Adrenal gland (tissue), 12 donors: Measurements from ENCODE around the gene VEZF1. TPM values are rescaled to one million over a fixed set of nuclear protein-coding genes. Genes with fewer than 3 reads are reported as not detected.

Experiments
- DNase-seq, 7 donors: peaks; one replicate each; pipeline ENCODE4 v3.0.0-alpha.2; 2019 to 2020
- H3K27ac ChIP-seq, 5 donors: fragments of 200-600 bp; sonication (generic) in 4 of 5; 1 replicate in 3 of 5; 2 replicates in 2 of 5; pipeline versions ENCODE4 v1.5.1 to v1.8.0; 2016 to 2020; ENCODE audit warnings: mild to moderate bottlenecking in 1 of 5
- H3K27me3 ChIP-seq: fragments of 200-600 bp; 2 replicates; pipeline ENCODE4 v1.8.0; 2021
- H3K36me3 ChIP-seq, 2 donors: fragments of 200-600 bp; replicated peaks in 1 of 2; 1 replicate in 1 of 2; 2 replicates in 1 of 2; pipeline versions ENCODE4 v1.5.1 to v1.8.0; 2018 to 2022
- H3K4me1 ChIP-seq, 2 donors: fragments of 200-600 bp; replicated peaks in 1 of 2; 1 replicate in 1 of 2; 2 replicates in 1 of 2; pipeline versions ENCODE4 v1.5.1 to v1.8.0; 2018 to 2021
- H3K4me3 ChIP-seq, 4 donors: fragments of 200-600 bp; sonication (generic) in 3 of 4; one replicate each; pipeline ENCODE4 v1.5.1; 2016 to 2018
- H3K9me3 ChIP-seq, 3 donors: fragments of 200-600 bp; sonication (generic) in 1 of 3; replicated peaks in 1 of 3; 1 replicate in 2 of 3; 2 replicates in 1 of 3; pipeline versions ENCODE4 v1.5.1 to v1.8.0; 2016 to 2021
- POLR2A ChIP-seq, 2 donors: fragments of 450-650 bp; IDR thresholded peaks; one replicate each; pipeline ENCODE4 v1.6.1; 2017; ENCODE audit warnings: antibody characterized with exemption in 2 of 2, mild to moderate bottlenecking in 2 of 2, moderate library complexity in 1 of 2
- WGBS, 4 donors: extraction: QIAGEN DNeasy Blood & Tissue Kit in 2 of 4; methylation state at CpG; one replicate each; pipeline versions ENCODE4 v1.1.5 to v1.1.7; 2013 to 2017; 5-methylcytosine and 5-hydroxymethylcytosine counted together
- intact Hi-C, 2 donors: fragments of 100-400 bp; cut with DNase I; formaldehyde crosslinking; loops; one replicate each; pipeline versions ENCODE4 v1.14.1 to v1.15.0; 2022 to 2023
- polyA plus RNA-seq, 3 donors: library from polyadenylated mRNA; stranded (reverse); fragments of 200-250 nt in 2 of 3; fragments of 350-450 nt in 1 of 3; fragmentation: Illumina TruSeq in 1 of 3; extraction: RNeasy Lipid Tissue Mini Kit (QIAGEN cat#74804) in 1 of 3; gene quantifications; one replicate each; pipeline ENCODE4 v1.2.3, GENCODE V29; 2013 to 2014
- total RNA-seq, 9 donors: library from RNA; depleted of rRNA in 4 of 9; stranded (reverse); fragments of >200 nt in 4 of 9; fragments of 120-200 nt in 1 of 9; fragmentation: NEBNext Ultra II Directional in 1 of 9; extraction: Animal tissue kit (Norgen Biotek cat#: 25700) in 1 of 9; gene quantifications; one replicate each; pipeline versions ENCODE4 v1.1.0 to v1.2.4, GENCODE V29; 2013 to 2023
- TF ChIP-seq, protein P1 (sequence below), 6 experiments: fragments of 450-650 bp in 4 of 6; fragments of 200-600 bp in 2 of 6; sonication (generic) in 1 of 6; IDR thresholded peaks; 1 replicate in 5 of 6; 2 replicates in 1 of 6; pipeline versions ENCODE4 v1.5.1 to v1.8.0; 2016 to 2021; ENCODE audit warnings: antibody characterized with exemption in 6 of 6, mild to moderate bottlenecking in 2 of 6, moderate library complexity in 1 of 6
- donor health status: healthy with polysubstance abuse.
- donor health status: Bipolar disorder and iron deficiency.
- donor health status: DM: yes; HTN: yes; CAD: no.
- donor health status: DM: no; HTN: no; CAD: no.
- donor health status: DM: no; HTN: no; CAD: no.
- donor health status: DM: yes; HTN: yes; CAD: no.

Gene VEZF1
- total and polyA plus RNA-seq, 12 donors: 14.1 to 105 (median 65.1) TPM

GRCh38 chr17:57983446-57983845 is 4.6 kb downstream of the VEZF1 start:
- intact Hi-C loops: no loop called here
- Histone ChIP-seq H3K27ac (no peak overlapping the region), H3K9me3 (no peaks in the 10 kb centered on the region), H3K36me3 (peaks cover 0 to 31% of the 10 kb centered on the region in 2 donors), H3K27me3 (no peaks in the 10 kb centered on the region), H3K4me3 (no peak overlapping the region), H3K4me1 (peaks cover 27 to 57% of the 10 kb centered on the region in 2 donors)
- DNase-seq: no peak
- no peak for TF ChIP-seq POLR2A (IDR thresholded peaks at IDR 0.05)
- WGBS, 4 donors: 90 to 94% (median 92%) methylated on average over 1 of the region's 1 CpG

DNA sequence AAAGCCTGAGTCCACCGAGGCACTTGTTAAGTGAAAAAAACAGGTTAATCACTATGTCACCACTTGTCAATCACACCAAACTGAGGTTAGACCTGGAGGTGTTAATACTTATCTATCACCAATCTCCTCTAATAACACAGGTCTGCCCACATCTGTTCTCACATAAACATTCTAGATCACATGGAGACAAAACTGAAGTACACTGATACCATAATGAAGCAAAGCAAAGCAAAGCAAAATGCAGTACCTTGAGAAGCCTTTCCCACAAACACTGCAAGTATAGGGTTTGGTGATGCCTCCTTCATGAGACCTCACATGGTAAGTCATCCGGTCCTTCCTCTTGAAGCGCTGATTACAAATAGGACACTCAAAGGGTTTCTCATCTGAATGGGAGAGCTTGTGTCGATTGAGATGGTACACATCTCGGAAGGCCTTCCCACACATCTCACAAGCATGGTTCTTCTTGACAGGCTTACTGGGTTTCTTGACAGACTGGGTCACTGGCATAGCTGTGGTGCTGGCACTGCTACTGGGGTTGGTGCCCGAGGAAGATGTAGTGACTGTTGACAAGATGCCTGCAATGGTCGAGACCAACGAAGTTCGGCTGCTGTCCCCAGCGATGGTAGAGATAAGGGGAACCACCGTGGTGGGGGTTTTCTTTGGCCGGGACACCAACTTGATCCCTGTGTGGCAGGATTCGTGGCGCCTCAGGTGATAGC is 5.4 kb downstream of the VEZF1 start:
- intact Hi-C loops: no loop called here
- no peak for DNase-seq
- 78 to 89% (median 80%) methylated on average over 13 to 14 of the region's 14 CpGs for WGBS, 4 donors
- no peaks in the 10 kb centered on the region for H3K9me3 ChIP-seq
- H3K27me3 ChIP-seq: no peaks in the 10 kb centered on the region
- no peak overlapping the region for H3K27ac ChIP-seq
- no peak overlapping the region for H3K4me3 ChIP-seq
- TF ChIP-seq POLR2A (IDR thresholded peaks at IDR 0.05): no peak
- TF ChIP-seq, protein P1, sequence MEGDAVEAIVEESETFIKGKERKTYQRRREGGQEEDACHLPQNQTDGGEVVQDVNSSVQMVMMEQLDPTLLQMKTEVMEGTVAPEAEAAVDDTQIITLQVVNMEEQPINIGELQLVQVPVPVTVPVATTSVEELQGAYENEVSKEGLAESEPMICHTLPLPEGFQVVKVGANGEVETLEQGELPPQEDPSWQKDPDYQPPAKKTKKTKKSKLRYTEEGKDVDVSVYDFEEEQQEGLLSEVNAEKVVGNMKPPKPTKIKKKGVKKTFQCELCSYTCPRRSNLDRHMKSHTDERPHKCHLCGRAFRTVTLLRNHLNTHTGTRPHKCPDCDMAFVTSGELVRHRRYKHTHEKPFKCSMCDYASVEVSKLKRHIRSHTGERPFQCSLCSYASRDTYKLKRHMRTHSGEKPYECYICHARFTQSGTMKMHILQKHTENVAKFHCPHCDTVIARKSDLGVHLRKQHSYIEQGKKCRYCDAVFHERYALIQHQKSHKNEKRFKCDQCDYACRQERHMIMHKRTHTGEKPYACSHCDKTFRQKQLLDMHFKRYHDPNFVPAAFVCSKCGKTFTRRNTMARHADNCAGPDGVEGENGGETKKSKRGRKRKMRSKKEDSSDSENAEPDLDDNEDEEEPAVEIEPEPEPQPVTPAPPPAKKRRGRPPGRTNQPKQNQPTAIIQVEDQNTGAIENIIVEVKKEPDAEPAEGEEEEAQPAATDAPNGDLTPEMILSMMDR (IDR thresholded peaks at IDR 0.05): no peak
- peaks cover 27 to 57% of the 10 kb centered on the region in 2 donors for H3K4me1 ChIP-seq
- peaks cover 0 to 39% of the 10 kb centered on the region in 2 donors for H3K36me3 ChIP-seq

GRCh38 chr17:57980522-57980921 is 7.5 kb downstream of the VEZF1 start:
- no peaks in the 10 kb centered on the region for H3K27me3 ChIP-seq
- H3K9me3 ChIP-seq: no peaks in the 10 kb centered on the region
- no peak overlapping the region for H3K27ac ChIP-seq
- H3K4me3 ChIP-seq: no peak overlapping the region
- WGBS, 4 donors: 83 to 96% (median 88%) methylated on average over 4 of the region's 4 CpGs
- TF ChIP-seq, protein P1 (IDR thresholded peaks at IDR 0.05): no peak
- no peak for TF ChIP-seq POLR2A (IDR thresholded peaks at IDR 0.05)
- intact Hi-C loops: no loop called here
- no peak for DNase-seq
- peaks cover 18 to 52% of the 10 kb centered on the region in 2 donors for H3K4me1 ChIP-seq
- H3K36me3 ChIP-seq: peaks cover 0 to 57% of the 10 kb centered on the region in 2 donors

GRCh38 chr17:57979076-57979475 is 9.0 kb downstream of the VEZF1 start:
- TF ChIP-seq, protein P1 (IDR thresholded peaks at IDR 0.05): no peak
- TF ChIP-seq POLR2A (IDR thresholded peaks at IDR 0.05): no peak
- intact Hi-C loops: no loop called here
- H3K4me3 ChIP-seq: no peak overlapping the region
- no peak for DNase-seq
- 46 to 81% (median 73%) methylated on average over 1 of the region's 1 CpG for WGBS, 4 donors
- H3K36me3 ChIP-seq: peaks cover 0 to 70% of the 10 kb centered on the region in 2 donors
- no peak overlapping the region for H3K27ac ChIP-seq
- H3K27me3 ChIP-seq: no peaks in the 10 kb centered on the region
- no peaks in the 10 kb centered on the region for H3K9me3 ChIP-seq
- peaks cover 10 to 46% of the 10 kb centered on the region in 2 donors for H3K4me1 ChIP-seq

- H3K36me3 ChIP-seq: peaks cover 0 to 85% of the 10 kb centered on the region in 2 donors
- TF ChIP-seq POLR2A (IDR thresholded peaks at IDR 0.05): no peak
- TF ChIP-seq, protein P1 (IDR thresholded peaks at IDR 0.05): no peak
- no peaks in the 10 kb centered on the region for H3K27me3 ChIP-seq
- H3K27ac ChIP-seq: peak overlapping the region in 2 of 5 donors; percentile 33 to 72
- peaks cover 6 to 29% of the 10 kb centered on the region in 2 donors for H3K4me1 ChIP-seq
- H3K9me3 ChIP-seq: no peaks in the 10 kb centered on the region
- intact Hi-C loops: no loop called here
- H3K4me3 ChIP-seq: no peak overlapping the region
- DNase-seq: no peak
- WGBS, 4 donors: 81 to 88% (median 84%) methylated on average over 3 of the region's 3 CpGs
Observed at GRCh38 chr17:57976594-57976993, 11.5 kb downstream of the VEZF1 start.
